Prostate gland (tissue), 2 donors: Measurements from ENCODE around the gene HDAC10. TPM values are rescaled to one million over a fixed set of nuclear protein-coding genes. Genes with fewer than 3 reads are reported as not detected.

Source experiments
- DNase-seq: peaks from one replicate; pipeline ENCODE4 v3.0.0-alpha.2; 2019; ENCODE audit warnings: low spot score
- H3K27ac ChIP-seq, 2 donors: fragments of 200-600 bp; sonication (generic); 2 replicates each; pipeline ENCODE4 v1.5.1; 2017 to 2019
- H3K27me3 ChIP-seq: fragments of 200-600 bp; sonication (generic); replicated peaks from 2 replicates; pipeline ENCODE4 v1.5.1; 2019; ENCODE audit not compliant: insufficient read depth
- H3K36me3 ChIP-seq, 2 donors: fragments of 200-600 bp; sonication (generic); 1 replicate in 1 of 2; 2 replicates in 1 of 2; pipeline versions ENCODE4 v1.5.1 to v1.8.1; 2017 to 2019
- H3K4me1 ChIP-seq: fragments of 200-600 bp; sonication (generic); replicated peaks from 2 replicates; pipeline ENCODE4 v1.5.1; 2019
- H3K4me3 ChIP-seq, 2 donors: fragments of 200-600 bp; sonication (generic); 2 replicates each; pipeline ENCODE4 v1.5.1; 2017 to 2019
- H3K9me3 ChIP-seq: fragments of 200-600 bp; sonication (generic); 2 replicates; pipeline ENCODE4 v1.5.1; 2017
- POLR2A ChIP-seq: fragments of 450-650 bp; IDR thresholded peaks from one replicate; pipeline ENCODE4 v1.6.1; 2016; ENCODE audit warnings: antibody characterized with exemption, mild to moderate bottlenecking
- POLR2AphosphoS5 ChIP-seq: sonication (generic); formaldehyde crosslinking; IDR thresholded peaks from one replicate; pipeline ENCODE4 v1.6.1; 2017; ENCODE audit warnings: antibody characterized with exemption
- WGBS: methylation state at CpG from one replicate; pipeline ENCODE4 v1.1.5; 2018; 5-methylcytosine and 5-hydroxymethylcytosine counted together
- intact Hi-C: fragments of 100-400 bp; cut with DNase I; formaldehyde crosslinking; loops from one replicate; pipeline ENCODE4 v1.14.2; 2022
- total RNA-seq, 2 donors: library from RNA; depleted of rRNA; stranded (reverse); fragments of >200 nt; gene quantifications; one replicate each; pipeline ENCODE4 v1.1.0, GENCODE V29; 2016
- TF ChIP-seq, protein P1 (sequence below), 4 experiments: fragments of 200-600 bp in 2 of 4; fragments of 450-650 bp in 2 of 4; sonication (generic) in 2 of 4; IDR thresholded peaks; 1 replicate in 3 of 4; 2 replicates in 1 of 4; pipeline ENCODE4 v1.5.1; 2016 to 2019; ENCODE audit warnings: antibody characterized with exemption in 4 of 4, mild to moderate bottlenecking in 2 of 4, moderate library complexity in 2 of 4

HDAC10 gene
- total RNA-seq, 2 donors from 2014 or later, result 36.9 to 41.3 TPM

DNA sequence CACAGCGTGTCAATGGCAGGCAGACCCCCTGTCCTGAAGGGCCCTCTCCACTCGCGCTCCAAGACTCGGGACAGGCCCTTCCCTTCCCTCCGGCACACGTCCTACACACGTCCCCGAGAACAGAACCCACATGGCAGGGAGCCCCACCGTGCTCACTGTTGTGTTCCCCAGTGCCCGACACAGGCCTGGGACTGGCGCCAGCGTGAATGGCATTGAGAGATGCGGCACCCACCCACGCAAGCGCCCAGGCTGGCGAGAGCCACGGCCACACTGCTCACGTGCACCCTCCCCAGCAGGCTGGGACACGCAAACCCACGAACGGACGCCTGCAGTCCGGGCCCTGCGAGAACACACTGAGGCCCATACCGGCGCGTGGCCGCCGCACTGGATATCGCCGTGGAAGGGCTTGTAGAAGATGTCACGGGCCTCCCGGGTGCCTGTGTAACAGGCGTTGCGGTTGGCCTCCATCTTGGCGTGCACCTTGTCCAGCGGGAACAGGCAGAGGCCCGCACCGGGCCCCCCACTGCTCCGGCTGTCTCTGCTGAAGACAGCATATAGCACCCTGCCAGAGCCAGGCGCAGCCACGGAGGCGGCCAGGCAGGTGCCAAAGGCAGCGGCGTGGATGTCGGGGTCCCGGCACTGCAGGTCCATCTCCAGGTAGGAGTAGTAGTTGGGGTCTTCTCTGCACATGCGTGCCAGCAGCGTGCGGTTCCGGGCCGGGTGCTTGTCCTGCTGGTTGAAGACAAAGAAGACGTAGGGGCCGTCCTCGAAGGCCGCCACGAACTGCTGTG, 38.3 kb upstream of the HDAC10 start:
- no peak for TF ChIP-seq POLR2AphosphoS5
- TF ChIP-seq, protein P1, sequence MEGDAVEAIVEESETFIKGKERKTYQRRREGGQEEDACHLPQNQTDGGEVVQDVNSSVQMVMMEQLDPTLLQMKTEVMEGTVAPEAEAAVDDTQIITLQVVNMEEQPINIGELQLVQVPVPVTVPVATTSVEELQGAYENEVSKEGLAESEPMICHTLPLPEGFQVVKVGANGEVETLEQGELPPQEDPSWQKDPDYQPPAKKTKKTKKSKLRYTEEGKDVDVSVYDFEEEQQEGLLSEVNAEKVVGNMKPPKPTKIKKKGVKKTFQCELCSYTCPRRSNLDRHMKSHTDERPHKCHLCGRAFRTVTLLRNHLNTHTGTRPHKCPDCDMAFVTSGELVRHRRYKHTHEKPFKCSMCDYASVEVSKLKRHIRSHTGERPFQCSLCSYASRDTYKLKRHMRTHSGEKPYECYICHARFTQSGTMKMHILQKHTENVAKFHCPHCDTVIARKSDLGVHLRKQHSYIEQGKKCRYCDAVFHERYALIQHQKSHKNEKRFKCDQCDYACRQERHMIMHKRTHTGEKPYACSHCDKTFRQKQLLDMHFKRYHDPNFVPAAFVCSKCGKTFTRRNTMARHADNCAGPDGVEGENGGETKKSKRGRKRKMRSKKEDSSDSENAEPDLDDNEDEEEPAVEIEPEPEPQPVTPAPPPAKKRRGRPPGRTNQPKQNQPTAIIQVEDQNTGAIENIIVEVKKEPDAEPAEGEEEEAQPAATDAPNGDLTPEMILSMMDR (IDR thresholded peaks at IDR 0.05), result no peak
- no peak for TF ChIP-seq POLR2A
- H3K36me3 ChIP-seq, result peaks cover 18 to 48% of the 10 kb centered on the region in 2 donors
- H3K4me3 ChIP-seq, result no peak overlapping the region
- no peak overlapping the region for H3K27ac ChIP-seq
- no peaks in the 10 kb centered on the region for H3K9me3 ChIP-seq
- 88% methylated on average over 51 of the region's 57 CpGs for WGBS
- intact Hi-C loops, result no loop called here
- H3K4me1 ChIP-seq, result peaks cover 18% of the 10 kb centered on the region
- DNase-seq, result no peak
- H3K27me3 ChIP-seq, result no peaks in the 10 kb centered on the region

DNA sequence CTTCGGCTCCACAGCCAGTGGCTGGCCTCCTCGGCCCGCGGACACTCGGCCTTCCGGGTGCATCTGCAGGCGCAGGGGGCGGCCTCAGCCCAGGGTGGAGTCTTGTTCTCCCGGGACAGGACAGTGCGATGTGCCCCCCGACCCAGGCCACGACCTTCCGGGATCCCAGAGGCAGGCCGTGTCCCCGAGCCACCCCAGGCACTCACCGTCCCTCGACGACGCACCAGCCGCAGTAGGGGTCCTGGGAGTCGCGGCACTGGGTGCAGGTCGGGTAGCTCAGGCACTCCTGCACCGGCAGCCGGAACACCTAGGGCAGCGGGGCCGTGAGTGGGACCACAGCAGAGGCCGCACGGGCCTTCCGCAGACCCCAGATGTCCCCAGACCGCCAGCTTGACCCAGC, 36.7 kb upstream of the HDAC10 start:
- H3K36me3 ChIP-seq, result peaks cover 18 to 57% of the 10 kb centered on the region in 2 donors
- H3K27me3 ChIP-seq, result no peaks in the 10 kb centered on the region
- no peak for DNase-seq
- H3K27ac ChIP-seq, result no peak overlapping the region
- intact Hi-C loops, result no loop called here
- H3K4me3 ChIP-seq, result no peak overlapping the region
- TF ChIP-seq, protein P1 (IDR thresholded peaks at IDR 0.05), result no peak
- TF ChIP-seq POLR2A (no peak), POLR2AphosphoS5 (no peak)
- H3K4me1 ChIP-seq, result peaks cover 6% of the 10 kb centered on the region
- H3K9me3 ChIP-seq, result no peaks in the 10 kb centered on the region
- WGBS, result 93% methylated on average over 27 of the region's 31 CpGs

DNA sequence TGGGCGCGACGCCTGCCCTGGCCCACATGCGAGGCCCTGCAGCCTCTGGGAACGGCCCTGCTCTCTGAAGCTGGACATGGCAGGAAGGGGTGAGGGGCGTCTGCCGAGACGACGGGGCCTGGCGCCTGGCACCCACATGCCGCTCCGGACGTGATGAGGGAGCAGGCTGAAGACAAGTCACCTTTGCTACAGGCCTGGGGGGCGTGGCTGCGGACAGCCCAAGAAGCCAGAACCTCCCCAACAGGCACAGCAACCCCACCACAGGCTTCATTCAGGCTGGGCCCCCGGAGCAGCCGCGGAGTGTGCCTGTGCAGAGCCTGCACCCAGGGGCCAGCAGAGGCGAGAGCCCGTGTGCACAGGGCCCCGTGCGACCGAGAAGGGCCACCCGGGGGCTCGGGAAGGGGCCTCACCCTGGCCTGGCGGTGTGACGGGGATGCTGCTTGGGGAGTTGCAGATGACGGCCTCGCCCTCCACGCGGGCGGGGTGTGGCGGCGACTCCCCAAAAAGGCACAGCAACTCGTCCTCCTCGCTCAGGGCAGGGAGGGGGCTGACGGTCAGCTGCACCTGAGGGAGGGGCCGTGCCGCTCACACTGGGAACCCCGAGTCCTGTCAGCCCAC, 35.7 kb upstream of the HDAC10 start:
- WGBS, result 84% methylated on average over 16 of the region's 40 CpGs
- H3K4me1 ChIP-seq, result peaks cover 10% of the 10 kb centered on the region
- no peak for DNase-seq
- no peaks in the 10 kb centered on the region for H3K27me3 ChIP-seq
- TF ChIP-seq POLR2A, result no peak
- TF ChIP-seq, protein P1 (IDR thresholded peaks at IDR 0.05), result no peak
- intact Hi-C loops, result no loop called here
- no peaks in the 10 kb centered on the region for H3K9me3 ChIP-seq
- no peak overlapping the region for H3K4me3 ChIP-seq
- peaks cover 18 to 57% of the 10 kb centered on the region in 2 donors for H3K36me3 ChIP-seq
- H3K27ac ChIP-seq, result no peak overlapping the region

DNA sequence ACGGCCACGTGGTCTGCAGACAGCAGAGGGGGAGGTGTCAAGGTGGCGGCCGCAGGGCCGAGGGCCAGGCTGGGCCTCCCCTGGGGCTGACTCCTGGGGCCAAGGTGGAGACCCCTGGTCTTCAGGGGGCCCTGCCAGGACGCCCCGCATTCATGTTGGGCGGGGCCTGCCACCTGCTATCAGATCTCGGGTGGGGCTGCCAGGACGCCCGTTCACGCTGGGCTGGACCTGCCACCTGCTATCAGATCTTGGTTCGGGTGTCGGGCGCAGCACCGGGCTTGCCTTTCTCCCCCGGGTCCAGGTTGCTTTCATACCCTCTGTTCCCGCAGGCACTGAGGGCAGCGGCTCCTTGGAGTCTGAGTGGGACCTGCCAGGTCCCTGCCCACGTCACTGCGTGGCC, 35.2 kb upstream of the HDAC10 start:
- DNase-seq, result no peak
- Histone ChIP-seq H3K4me3 (no peak overlapping the region), H3K36me3 (peaks cover 23 to 58% of the 10 kb centered on the region in 2 donors), H3K27me3 (no peaks in the 10 kb centered on the region), H3K9me3 (no peaks in the 10 kb centered on the region), H3K27ac (no peak overlapping the region), H3K4me1 (peaks cover 14% of the 10 kb centered on the region)
- WGBS, result 79% methylated on average over 20 of the region's 21 CpGs
- intact Hi-C loops, result no loop called here
- TF ChIP-seq, protein P1 (IDR thresholded peaks at IDR 0.05), result no peak
- no peak for TF ChIP-seq POLR2A
- no peak for TF ChIP-seq POLR2AphosphoS5
